Trophoblast cell (in vitro differentiated cells and primary cell): ENCODE measurements around the gene MYLK3.

Experiments used
- DNase-seq, 2 donors: peaks; one replicate each; pipeline ENCODE4 v3.0.0-alpha.2; 2016
- H2AFZ ChIP-seq: 2 replicates; pipeline ENCODE4 v1.6.1; 2013; ENCODE audit warnings: low read length, moderate library complexity, mild to moderate bottlenecking; ENCODE audit not compliant: insufficient read depth, poor library complexity
- H2AK5ac ChIP-seq: 2 replicates; pipeline ENCODE4 v1.6.1; 2013; ENCODE audit warnings: mild to moderate bottlenecking, low read length
- H2BK120ac ChIP-seq: 2 replicates; pipeline ENCODE4 v1.6.1; 2013; ENCODE audit warnings: low read length, mild to moderate bottlenecking, moderate library complexity; ENCODE audit not compliant: insufficient read depth, poor library complexity
- H2BK12ac ChIP-seq: 2 replicates; pipeline ENCODE4 v1.6.1; 2013; ENCODE audit warnings: mild to moderate bottlenecking, low read length, moderate library complexity
- H2BK5ac ChIP-seq: 2 replicates; pipeline ENCODE4 v1.6.1; 2013; ENCODE audit warnings: low read length, low read depth, moderate library complexity, mild to moderate bottlenecking; ENCODE audit not compliant: poor library complexity
- H3K14ac ChIP-seq: 2 replicates; pipeline ENCODE4 v1.6.1; 2013; ENCODE audit warnings: mild to moderate bottlenecking, low read length
- H3K18ac ChIP-seq: 2 replicates; pipeline ENCODE4 v1.6.1; 2013; ENCODE audit warnings: mild to moderate bottlenecking, low read length
- H3K23ac ChIP-seq: 2 replicates; pipeline ENCODE4 v1.6.1; 2013; ENCODE audit warnings: low read length
- H3K27ac ChIP-seq: 2 replicates; pipeline ENCODE4 v1.5.1; 2013; ENCODE audit warnings: low read depth, mild to moderate bottlenecking, inconsistent platforms, low read length, moderate library complexity
- H3K27me3 ChIP-seq: 2 replicates; pipeline ENCODE4 v1.6.1; 2013; ENCODE audit warnings: inconsistent platforms, mild to moderate bottlenecking, low read length, moderate library complexity; ENCODE audit not compliant: insufficient read depth
- H3K36me3 ChIP-seq, 2 experiments: 1 replicate in 1 of 2; 2 replicates in 1 of 2; pipeline ENCODE4 v1.6.1; 2013; ENCODE audit warnings: low read length in 2 of 2, mild to moderate bottlenecking in 2 of 2, moderate library complexity in 1 of 2; ENCODE audit not compliant: insufficient read depth in 2 of 2, control insufficient read depth in 1 of 2
- H3K4ac ChIP-seq: 2 replicates; pipeline ENCODE4 v1.6.1; 2013; ENCODE audit warnings: low read depth, mild to moderate bottlenecking, low read length, moderate library complexity
- H3K4me1 ChIP-seq, 2 experiments: 1 replicate in 1 of 2; 2 replicates in 1 of 2; pipeline ENCODE4 v1.6.1; 2013; ENCODE audit warnings: low read length in 2 of 2, mild to moderate bottlenecking in 2 of 2, moderate library complexity in 1 of 2; ENCODE audit not compliant: insufficient read depth in 2 of 2, control insufficient read depth in 1 of 2
- H3K4me2 ChIP-seq: 2 replicates; pipeline ENCODE4 v1.6.1; 2013; ENCODE audit warnings: inconsistent platforms, mild to moderate bottlenecking, low read length, moderate library complexity
- H3K4me3 ChIP-seq: 2 replicates; pipeline ENCODE4 v1.5.1; 2013; ENCODE audit warnings: mild to moderate bottlenecking, low read depth, low read length, inconsistent platforms
- H3K79me1 ChIP-seq: one replicate; pipeline ENCODE4 v1.6.1; 2013; ENCODE audit warnings: low read length
- H3K79me2 ChIP-seq: 2 replicates; pipeline ENCODE4 v1.6.1; 2013; ENCODE audit warnings: low read length, mild to moderate bottlenecking; ENCODE audit not compliant: control insufficient read depth, insufficient read depth, poor library complexity
- H3K9ac ChIP-seq: 2 replicates; pipeline ENCODE4 v1.6.1; 2013; ENCODE audit warnings: mild to moderate bottlenecking, low read length
- H3K9me3 ChIP-seq: 2 replicates; pipeline ENCODE4 v1.6.1; 2013; ENCODE audit warnings: low read depth, mild to moderate bottlenecking, control low read depth, inconsistent platforms, low read length; ENCODE audit not compliant: insufficient read depth
- H4K12ac ChIP-seq: 2 replicates; pipeline ENCODE4 v1.6.1; 2013; ENCODE audit warnings: low read depth, mild to moderate bottlenecking, low read length, moderate library complexity
- H4K8ac ChIP-seq: 2 replicates; pipeline ENCODE4 v1.6.1; 2013; ENCODE audit warnings: low read depth, mild to moderate bottlenecking, low read length, moderate library complexity
- H4K91ac ChIP-seq: one replicate; pipeline ENCODE4 v1.6.1; 2013; ENCODE audit warnings: low read depth, mild to moderate bottlenecking, low read length, moderate library complexity
- WGBS: extraction: QIAGEN DNeasy Blood & Tissue Kit; methylation state at CpG from one replicate; pipeline ENCODE4 v1.1.7; 2013; ENCODE audit warnings: missing lambda C conversion rate; ENCODE audit not compliant: insufficient read length, insufficient coverage; ENCODE audit errors: extremely low coverage; 5-methylcytosine and 5-hydroxymethylcytosine counted together

Gene MYLK3

DNA sequence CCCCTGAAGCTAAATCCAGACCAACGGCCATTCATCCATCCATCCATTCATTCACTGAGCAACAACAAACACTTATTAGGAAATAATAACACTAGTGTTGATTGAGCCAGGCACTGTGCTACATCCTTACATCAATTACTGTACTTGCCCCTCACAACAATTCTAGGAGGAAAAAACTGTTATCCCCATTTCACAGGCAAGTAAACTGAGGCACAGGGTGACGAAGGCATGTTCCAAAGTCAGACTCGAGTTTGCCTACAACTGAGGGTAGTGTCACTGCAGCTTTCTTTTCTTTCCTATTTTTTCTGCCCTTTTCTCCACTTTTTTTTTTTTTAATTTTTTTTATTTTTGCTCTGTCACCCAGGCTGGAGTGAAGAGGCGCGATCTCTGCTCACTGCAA, 11.2 kb upstream of the MYLK3 start:
- no peak overlapping the region for H3K4ac ChIP-seq
- no peak overlapping the region for H2AFZ ChIP-seq
- H2AK5ac ChIP-seq, result no peak overlapping the region
- no peak overlapping the region for H3K14ac ChIP-seq
- H3K9ac ChIP-seq, result no peak overlapping the region
- H3K4me2 ChIP-seq, result no peak overlapping the region
- H4K91ac ChIP-seq, result no peak overlapping the region
- H3K27ac ChIP-seq, result no peak overlapping the region
- no peaks in the 10 kb centered on the region for H3K36me3 ChIP-seq
- no peak overlapping the region for H4K12ac ChIP-seq
- H3K23ac ChIP-seq, result no peak overlapping the region
- DNase-seq, result no peak
- no peak overlapping the region for H2BK120ac ChIP-seq
- peaks cover 25 to 28% of the 10 kb centered on the region in 2 experiments for H3K4me1 ChIP-seq
- H3K27me3 ChIP-seq, result no peaks in the 10 kb centered on the region
- WGBS, result no CpG with 5 or more reads among the region's 5 CpGs
- H3K79me1 ChIP-seq, result peaks cover 13% of the 10 kb centered on the region
- no peak overlapping the region for H4K8ac ChIP-seq
- H3K9me3 ChIP-seq, result peaks cover 1% of the 10 kb centered on the region
- no peak overlapping the region for H3K18ac ChIP-seq
- H2BK12ac ChIP-seq, result no peak overlapping the region
- no peak overlapping the region for H2BK5ac ChIP-seq
- no peaks in the 10 kb centered on the region for H3K79me2 ChIP-seq
- H3K4me3 ChIP-seq, result no peak overlapping the region

DNA sequence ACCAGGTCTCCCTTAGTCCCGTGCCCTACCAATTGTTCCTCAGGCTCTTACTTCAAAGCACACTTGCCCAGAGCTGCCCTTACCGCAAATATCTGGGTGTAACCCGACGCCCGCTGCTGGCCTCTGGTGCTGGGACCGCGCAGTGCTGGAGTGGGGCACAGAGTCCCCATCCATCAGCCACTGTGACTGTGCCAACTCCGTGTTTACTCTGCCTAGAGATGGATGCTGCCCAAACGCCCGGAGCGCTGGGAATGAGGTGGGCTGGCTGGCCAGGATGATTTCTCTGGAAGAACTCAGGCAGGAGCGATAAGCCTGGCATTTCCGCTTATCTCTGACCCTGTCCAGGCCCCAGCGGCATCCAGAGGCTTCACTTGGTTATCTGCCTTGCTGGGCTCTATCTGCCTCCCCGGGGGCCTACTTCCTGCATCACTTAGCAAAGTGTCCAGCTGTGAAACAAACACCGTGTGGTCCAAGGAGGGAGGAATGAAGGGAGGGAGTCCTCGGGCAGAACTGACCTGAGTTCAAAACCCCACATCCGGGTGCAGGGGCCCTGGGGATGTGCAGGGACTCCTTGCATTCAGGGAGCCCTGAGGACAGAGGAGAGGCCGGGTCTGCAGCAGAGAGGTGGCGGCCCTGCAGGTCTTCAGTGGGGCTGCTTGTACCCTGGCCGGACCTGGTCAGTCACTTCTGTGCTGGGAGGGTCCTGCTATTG, 9.4 kb upstream of the MYLK3 start:
- peak overlapping the region; percentile 7 for H4K8ac ChIP-seq
- no peak overlapping the region for H3K23ac ChIP-seq
- H4K91ac ChIP-seq, result peak overlapping the region; percentile 21
- no peak overlapping the region for H2AFZ ChIP-seq
- H3K4me2 ChIP-seq, result no peak overlapping the region
- peaks cover 16% of the 10 kb centered on the region for H3K79me1 ChIP-seq
- H3K9ac ChIP-seq, result no peak overlapping the region
- peaks cover 1% of the 10 kb centered on the region for H3K9me3 ChIP-seq
- H3K4me3 ChIP-seq, result no peak overlapping the region
- H3K27me3 ChIP-seq, result no peaks in the 10 kb centered on the region
- WGBS, result no CpG with 5 or more reads among the region's 21 CpGs
- peak overlapping the region; percentile 22 for H3K27ac ChIP-seq
- H3K14ac ChIP-seq, result peak overlapping the region; percentile 33
- H3K18ac ChIP-seq, result peak overlapping the region; percentile 20
- no peak for DNase-seq
- no peaks in the 10 kb centered on the region for H3K36me3 ChIP-seq
- no peak overlapping the region for H4K12ac ChIP-seq
- H3K4me1 ChIP-seq, result peaks cover 21 to 22% of the 10 kb centered on the region in 2 experiments
- no peak overlapping the region for H2BK5ac ChIP-seq
- H3K4ac ChIP-seq, result no peak overlapping the region
- H2BK12ac ChIP-seq, result peak overlapping the region; percentile 59
- no peaks in the 10 kb centered on the region for H3K79me2 ChIP-seq
- no peak overlapping the region for H2AK5ac ChIP-seq
- peak overlapping the region; percentile 44 for H2BK120ac ChIP-seq

DNA sequence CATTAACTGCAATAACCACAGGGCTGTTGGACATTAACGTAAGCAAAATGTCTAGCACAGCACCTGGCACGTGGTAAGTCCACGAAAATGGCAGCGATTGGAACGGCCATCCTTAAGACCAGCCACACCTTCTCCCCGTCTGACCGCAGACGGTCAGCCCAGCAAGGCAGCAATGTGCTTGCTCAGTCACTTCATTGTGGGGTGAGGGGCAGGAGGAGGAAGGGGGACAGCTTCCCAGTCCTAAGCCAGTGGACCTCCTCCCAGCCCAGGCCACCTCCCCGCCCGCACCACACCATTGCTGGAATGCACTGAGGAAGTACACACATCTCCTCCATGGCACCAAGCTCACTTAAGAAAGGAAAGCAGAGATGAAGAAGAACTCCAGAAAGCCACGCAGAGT, 8.6 kb upstream of the MYLK3 start:
- Histone ChIP-seq H3K4me3 (no peak overlapping the region), H3K36me3 (no peaks in the 10 kb centered on the region), H3K23ac (no peak overlapping the region), H3K9ac (no peak overlapping the region), H2BK5ac (no peak overlapping the region), H4K8ac (no peak overlapping the region), H3K9me3 (peaks cover 1% of the 10 kb centered on the region), H3K14ac (peak overlapping the region; percentile 23), H2BK120ac (peak overlapping the region; percentile 18), H2BK12ac (peak overlapping the region; percentile 9), H2AFZ (no peak overlapping the region), H4K12ac (no peak overlapping the region), H3K4me1 (peaks cover 19 to 22% of the 10 kb centered on the region in 2 experiments), H3K27ac (no peak overlapping the region), H4K91ac (peak overlapping the region; percentile 21), H2AK5ac (peak overlapping the region; percentile 8), H3K79me2 (no peaks in the 10 kb centered on the region), H3K4me2 (no peak overlapping the region), H3K4ac (no peak overlapping the region), H3K18ac (no peak overlapping the region), H3K79me1 (peaks cover 17% of the 10 kb centered on the region), H3K27me3 (no peaks in the 10 kb centered on the region)
- no peak for DNase-seq
- no CpG with 5 or more reads among the region's 11 CpGs for WGBS

DNA sequence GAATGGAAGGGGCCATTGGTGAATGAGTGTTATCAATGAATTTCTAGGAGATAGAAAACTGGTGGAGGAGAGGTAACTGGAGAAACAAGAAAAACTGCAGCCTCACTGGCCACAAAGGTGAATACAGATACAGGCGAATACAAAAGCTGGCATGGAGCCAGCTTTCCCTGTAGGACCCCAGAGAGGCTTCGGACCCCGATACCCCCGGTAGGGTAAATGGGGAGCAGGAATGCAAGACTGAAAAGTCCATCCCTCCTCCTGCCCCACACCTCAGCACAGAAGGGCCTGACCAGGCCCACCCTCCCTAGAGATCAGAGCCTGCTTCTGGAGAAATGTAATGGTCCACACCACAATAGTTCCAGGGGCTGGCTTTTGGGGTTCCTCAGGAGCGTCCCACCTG, 4.9 kb upstream of the MYLK3 start:
- Histone ChIP-seq H2AK5ac (no peak overlapping the region), H4K91ac (peak overlapping the region; percentile 65), H3K9me3 (no peaks in the 10 kb centered on the region), H3K36me3 (no peaks in the 10 kb centered on the region), H2BK12ac (peak overlapping the region; percentile 75), H4K8ac (no peak overlapping the region), H3K79me2 (peaks cover 2% of the 10 kb centered on the region), H3K4ac (no peak overlapping the region), H2AFZ (no peak overlapping the region), H2BK120ac (peak overlapping the region; percentile 52), H3K9ac (no peak overlapping the region), H3K23ac (no peak overlapping the region), H2BK5ac (no peak overlapping the region), H3K14ac (peak overlapping the region; percentile 28), H3K4me3 (no peak overlapping the region), H3K27ac (no peak overlapping the region), H3K18ac (no peak overlapping the region), H3K79me1 (peaks cover 32% of the 10 kb centered on the region), H4K12ac (no peak overlapping the region), H3K27me3 (no peaks in the 10 kb centered on the region), H3K4me1 (peaks cover 31 to 32% of the 10 kb centered on the region in 2 experiments), H3K4me2 (no peak overlapping the region)
- WGBS, result no CpG with 5 or more reads among the region's 5 CpGs
- no peak for DNase-seq
